ENCODE data around the gene UBE2O.
"Not testable (repeated sequence)": the region's sequence is repeated elsewhere in the genome, so short reads cannot be mapped to it uniquely, and the experiment has no call there.

The UBE2O gene

GRCh38 chr17:76360461-76360860, 92.5 kb downstream of the UBE2O start:
- Histone ChIP-seq H3K9ac (ENCODE audit: low read length) (peak overlapping the region; percentile 32), H4K91ac (ENCODE audit: low read length) (no peak overlapping the region), H2AFZ (ENCODE audit: low read depth, low read length) (no peak overlapping the region), H3K9me3 (ENCODE audit: control insufficient read depth, low read length) (no peaks in the 10 kb centered on the region), H3K4me2 (ENCODE audit: low read length, poor library complexity, severe bottlenecking) (no peak overlapping the region), H3K4ac (ENCODE audit: low read depth in 1 of 2, low read length in 2 of 2) (no peak overlapping the region), H2BK15ac (ENCODE audit: low read depth, poor library complexity, severe bottlenecking) (no peak overlapping the region), H2AK5ac (ENCODE audit: low read length, severe bottlenecking) (no peak overlapping the region), H3K4me3 (ENCODE audit: insufficient read depth in 1 of 2, low read depth in 1 of 2, low read length in 2 of 2) (no peak overlapping the region), H3K36me3 (ENCODE audit: control insufficient read depth in 1 of 2, insufficient read depth in 2 of 2, low read depth in 1 of 2, low read length in 2 of 2) (no peaks in the 10 kb centered on the region), H2BK12ac (ENCODE audit: low read length in 2 of 2) (no peak overlapping the region), H3K79me1 (replicated peaks; ENCODE audit: low read length, poor library complexity, severe bottlenecking) (no peaks in the 10 kb centered on the region), H4K8ac (ENCODE audit: low read length) (no peak overlapping the region), H3K4me1 (ENCODE audit: control insufficient read depth, insufficient read depth, low read depth, low read length) (no peaks in the 10 kb centered on the region), H3K14ac (ENCODE audit: low read length in 2 of 2) (no peak overlapping the region), H2BK5ac (ENCODE audit: low read depth, low read length, poor library complexity, severe bottlenecking) (no peak overlapping the region), H3K23ac (ENCODE audit: low read length in 2 of 2) (no peak overlapping the region), H3K18ac (ENCODE audit: low read depth in 1 of 2, low read length in 2 of 2) (no peak overlapping the region), H2BK120ac (ENCODE audit: low read depth, low read length) (no peak overlapping the region), H3K27ac (ENCODE audit: low read length, poor library complexity, severe bottlenecking) (no peak overlapping the region), H3K27me3 (ENCODE audit: control insufficient read depth in 1 of 2, insufficient read depth in 1 of 2, low read length in 2 of 2) (no peaks in the 10 kb centered on the region)
- no peak for DNase-seq
- WGBS, result 93% methylated on average over 1 of the region's 2 CpGs

DNA sequence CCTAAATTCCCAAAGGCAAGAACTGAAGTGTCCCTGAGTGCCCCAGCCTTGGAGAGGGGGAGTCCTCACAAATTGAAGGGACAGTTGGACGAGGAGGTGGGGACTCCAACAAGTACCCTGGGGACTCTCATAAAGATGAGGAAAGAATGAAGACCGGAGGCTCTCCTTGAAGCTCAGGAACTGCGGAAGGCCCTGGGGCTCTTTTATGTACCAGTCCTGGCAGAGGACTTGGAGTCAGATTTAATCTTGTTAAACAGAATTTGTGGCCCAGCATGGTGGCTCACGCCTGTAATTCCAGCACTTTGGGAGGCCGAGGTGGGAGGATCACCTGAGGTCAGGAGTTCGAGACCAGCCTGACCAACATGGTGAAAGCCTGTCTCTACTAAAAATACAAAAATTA, 93.2 kb downstream of the UBE2O start:
- not testable (repeated sequence) for H3K27me3 ChIP-seq (ENCODE audit: control insufficient read depth in 1 of 2, insufficient read depth in 1 of 2, low read length in 2 of 2)

GRCh38 chr17:76359375-76359774, 93.6 kb downstream of the UBE2O start:
- Histone ChIP-seq H2AK5ac (ENCODE audit: low read length, severe bottlenecking) (no peak overlapping the region), H2AFZ (ENCODE audit: low read depth, low read length) (no peak overlapping the region), H2BK120ac (ENCODE audit: low read depth, low read length) (no peak overlapping the region), H3K4me1 (ENCODE audit: control insufficient read depth, insufficient read depth, low read depth, low read length) (peaks cover 2% of the 10 kb centered on the region), H3K9me3 (ENCODE audit: control insufficient read depth, low read length) (no peaks in the 10 kb centered on the region), H3K4me2 (ENCODE audit: low read length, poor library complexity, severe bottlenecking) (no peak overlapping the region), H3K9ac (ENCODE audit: low read length) (no peak overlapping the region), H3K18ac (ENCODE audit: low read depth in 1 of 2, low read length in 2 of 2) (no peak overlapping the region), H3K14ac (ENCODE audit: low read length in 2 of 2) (no peak overlapping the region), H3K27me3 (ENCODE audit: control insufficient read depth in 1 of 2, insufficient read depth in 1 of 2, low read length in 2 of 2) (no peaks in the 10 kb centered on the region), H3K4me3 (ENCODE audit: insufficient read depth in 1 of 2, low read depth in 1 of 2, low read length in 2 of 2) (no peak overlapping the region), H3K23ac (ENCODE audit: low read length in 2 of 2) (no peak overlapping the region), H3K4ac (ENCODE audit: low read depth in 1 of 2, low read length in 2 of 2) (no peak overlapping the region), H3K79me1 (replicated peaks; ENCODE audit: low read length, poor library complexity, severe bottlenecking) (no peaks in the 10 kb centered on the region), H4K91ac (ENCODE audit: low read length) (no peak overlapping the region), H2BK15ac (ENCODE audit: low read depth, poor library complexity, severe bottlenecking) (no peak overlapping the region), H3K36me3 (ENCODE audit: control insufficient read depth in 1 of 2, insufficient read depth in 2 of 2, low read depth in 1 of 2, low read length in 2 of 2) (no peaks in the 10 kb centered on the region), H3K27ac (ENCODE audit: low read length, poor library complexity, severe bottlenecking) (no peak overlapping the region), H2BK12ac (ENCODE audit: low read length in 2 of 2) (no peak overlapping the region), H2BK5ac (ENCODE audit: low read depth, low read length, poor library complexity, severe bottlenecking) (no peak overlapping the region), H4K8ac (ENCODE audit: low read length) (no peak overlapping the region)
- 79% methylated on average over 4 of the region's 6 CpGs for WGBS
- DNase-seq, result no peak

More for the DNA sequence above, 93.2 kb downstream of the UBE2O start:
- H4K91ac ChIP-seq (ENCODE audit: low read length); H3K9ac ChIP-seq (ENCODE audit: low read length); H3K23ac ChIP-seq (ENCODE audit: low read length in 2 of 2); H4K8ac ChIP-seq (ENCODE audit: low read length); H3K4ac ChIP-seq (ENCODE audit: low read depth in 1 of 2, low read length in 2 of 2); H3K18ac ChIP-seq (ENCODE audit: low read depth in 1 of 2, low read length in 2 of 2); H3K36me3 ChIP-seq (ENCODE audit: control insufficient read depth in 1 of 2, insufficient read depth in 2 of 2, low read depth in 1 of 2, low read length in 2 of 2); H2BK5ac ChIP-seq (ENCODE audit: low read depth, low read length, poor library complexity, severe bottlenecking); H3K4me3 ChIP-seq (ENCODE audit: insufficient read depth in 1 of 2, low read depth in 1 of 2, low read length in 2 of 2); H3K79me1 ChIP-seq (replicated peaks; ENCODE audit: low read length, poor library complexity, severe bottlenecking); H3K14ac ChIP-seq (ENCODE audit: low read length in 2 of 2); H3K9me3 ChIP-seq (ENCODE audit: control insufficient read depth, low read length); H2AK5ac ChIP-seq (ENCODE audit: low read length, severe bottlenecking); H2BK12ac ChIP-seq (ENCODE audit: low read length in 2 of 2); H2BK120ac ChIP-seq (ENCODE audit: low read depth, low read length); H2AFZ ChIP-seq (ENCODE audit: low read depth, low read length); H3K4me1 ChIP-seq (ENCODE audit: control insufficient read depth, insufficient read depth, low read depth, low read length); H2BK15ac ChIP-seq (ENCODE audit: low read depth, poor library complexity, severe bottlenecking); H3K27ac ChIP-seq (ENCODE audit: low read length, poor library complexity, severe bottlenecking); H3K4me2 ChIP-seq (ENCODE audit: low read length, poor library complexity, severe bottlenecking); DNase-seq: not testable (repeated sequence)
- WGBS, result 89% methylated on average over 6 of the region's 6 CpGs

GRCh38 chr17:76357597-76358158, 95.3 kb downstream of the UBE2O start:
- no peak overlapping the region for H3K18ac ChIP-seq (ENCODE audit: low read depth in 1 of 2, low read length in 2 of 2)
- 85% methylated on average over 6 of the region's 6 CpGs for WGBS
- no peak overlapping the region for H3K9ac ChIP-seq (ENCODE audit: low read length)
- no peak overlapping the region for H3K23ac ChIP-seq (ENCODE audit: low read length in 2 of 2)
- no peak overlapping the region for H3K4ac ChIP-seq (ENCODE audit: low read depth in 1 of 2, low read length in 2 of 2)
- H2BK12ac ChIP-seq (ENCODE audit: low read length in 2 of 2), result no peak overlapping the region
- no peak overlapping the region for H3K4me3 ChIP-seq (ENCODE audit: insufficient read depth in 1 of 2, low read depth in 1 of 2, low read length in 2 of 2)
- H3K27ac ChIP-seq (ENCODE audit: low read length, poor library complexity, severe bottlenecking), result no peak overlapping the region
- H3K14ac ChIP-seq (ENCODE audit: low read length in 2 of 2), result no peak overlapping the region
- DNase-seq, result no peak
- no peaks in the 10 kb centered on the region for H3K36me3 ChIP-seq (ENCODE audit: control insufficient read depth in 1 of 2, insufficient read depth in 2 of 2, low read depth in 1 of 2, low read length in 2 of 2)
- no peak overlapping the region for H4K8ac ChIP-seq (ENCODE audit: low read length)
- H2BK120ac ChIP-seq (ENCODE audit: low read depth, low read length), result no peak overlapping the region
- no peak overlapping the region for H4K91ac ChIP-seq (ENCODE audit: low read length)
- H3K4me1 ChIP-seq (ENCODE audit: control insufficient read depth, insufficient read depth, low read depth, low read length), result peaks cover 7% of the 10 kb centered on the region
- H3K9me3 ChIP-seq (ENCODE audit: control insufficient read depth, low read length), result no peaks in the 10 kb centered on the region
- H2AFZ ChIP-seq (ENCODE audit: low read depth, low read length), result no peak overlapping the region
- H2AK5ac ChIP-seq (ENCODE audit: low read length, severe bottlenecking), result no peak overlapping the region
- H3K79me1 ChIP-seq (replicated peaks; ENCODE audit: low read length, poor library complexity, severe bottlenecking), result peaks cover 6% of the 10 kb centered on the region
- H3K4me2 ChIP-seq (ENCODE audit: low read length, poor library complexity, severe bottlenecking), result no peak overlapping the region
- H2BK5ac ChIP-seq (ENCODE audit: low read depth, low read length, poor library complexity, severe bottlenecking), result no peak overlapping the region
- no peaks in the 10 kb centered on the region for H3K27me3 ChIP-seq (ENCODE audit: control insufficient read depth in 1 of 2, insufficient read depth in 1 of 2, low read length in 2 of 2)
- H2BK15ac ChIP-seq (ENCODE audit: low read depth, poor library complexity, severe bottlenecking), result no peak overlapping the region

Measured in mesenchymal stem cell (in vitro differentiated cells and primary cell).